LNCaP clone FGC (cell line): ENCODE data around the gene SZRD1.

ENCODE experiments used
- DNase-seq: peaks from one replicate; pipeline ENCODE4 v3.0.0-alpha.2; 2011; ENCODE audit warnings: low read depth
- H3K4me3 ChIP-seq: 2 replicates; pipeline ENCODE4 v1.5.1; 2011; ENCODE audit warnings: mild to moderate bottlenecking, low read depth, low read length, control low read depth
- TF ChIP-seq, protein P1 (sequence below): IDR thresholded peaks from 2 replicates; pipeline ENCODE4 v1.5.1; 2012; ENCODE audit warnings: mild to moderate bottlenecking; ENCODE audit not compliant: control insufficient read depth, insufficient read depth; ENCODE audit errors: extremely low read depth

Gene SZRD1

DNA sequence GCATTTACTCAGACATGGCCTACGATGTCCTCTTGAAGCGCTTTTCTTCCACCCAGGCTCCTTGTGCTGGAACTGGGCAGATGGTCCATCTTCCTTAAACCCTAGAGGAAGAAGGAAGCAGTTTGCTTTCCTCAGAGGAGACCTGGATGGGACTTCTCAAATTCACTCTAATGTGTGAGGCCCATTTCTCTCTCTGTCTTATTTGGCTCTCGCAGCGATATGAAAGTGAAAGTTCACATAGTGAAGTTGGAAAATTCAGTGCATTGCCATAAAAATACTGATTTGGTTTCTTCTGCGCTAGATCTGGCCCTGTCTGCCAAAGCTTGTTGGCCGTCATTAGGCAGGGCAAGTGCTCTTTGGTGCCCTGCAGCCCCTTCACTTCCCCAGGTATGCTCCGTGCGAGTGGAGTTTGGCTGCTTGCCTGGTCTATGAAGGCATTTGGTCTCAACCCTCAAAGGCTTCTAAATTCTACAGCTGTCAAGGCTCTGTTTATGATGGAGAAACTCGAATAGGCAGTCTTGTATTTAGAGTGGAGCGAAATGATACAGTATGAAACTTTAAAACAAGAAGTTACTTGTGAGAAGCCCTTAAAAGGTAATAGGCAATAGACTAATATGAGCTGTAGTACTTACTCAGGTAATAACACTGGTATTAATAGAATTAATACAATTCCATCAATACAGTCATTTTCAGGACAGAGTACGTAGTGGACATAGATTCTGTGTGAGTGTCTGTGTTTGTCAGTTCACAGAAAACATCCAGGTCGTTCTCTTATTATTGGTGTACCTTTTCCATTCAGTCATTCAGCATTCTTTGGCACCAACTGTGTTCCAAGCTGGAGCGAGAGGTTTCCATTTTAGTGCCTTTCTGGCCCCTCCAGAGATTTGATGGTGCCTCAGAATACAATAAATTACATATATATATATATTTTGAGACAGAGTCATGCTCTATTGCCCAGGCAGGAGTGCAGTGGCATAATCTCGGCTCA lies 20.5 kb downstream of the SZRD1 start:
- DNase-seq: no peak
- no peak overlapping the region for H3K4me3 ChIP-seq
- TF ChIP-seq, protein P1, sequence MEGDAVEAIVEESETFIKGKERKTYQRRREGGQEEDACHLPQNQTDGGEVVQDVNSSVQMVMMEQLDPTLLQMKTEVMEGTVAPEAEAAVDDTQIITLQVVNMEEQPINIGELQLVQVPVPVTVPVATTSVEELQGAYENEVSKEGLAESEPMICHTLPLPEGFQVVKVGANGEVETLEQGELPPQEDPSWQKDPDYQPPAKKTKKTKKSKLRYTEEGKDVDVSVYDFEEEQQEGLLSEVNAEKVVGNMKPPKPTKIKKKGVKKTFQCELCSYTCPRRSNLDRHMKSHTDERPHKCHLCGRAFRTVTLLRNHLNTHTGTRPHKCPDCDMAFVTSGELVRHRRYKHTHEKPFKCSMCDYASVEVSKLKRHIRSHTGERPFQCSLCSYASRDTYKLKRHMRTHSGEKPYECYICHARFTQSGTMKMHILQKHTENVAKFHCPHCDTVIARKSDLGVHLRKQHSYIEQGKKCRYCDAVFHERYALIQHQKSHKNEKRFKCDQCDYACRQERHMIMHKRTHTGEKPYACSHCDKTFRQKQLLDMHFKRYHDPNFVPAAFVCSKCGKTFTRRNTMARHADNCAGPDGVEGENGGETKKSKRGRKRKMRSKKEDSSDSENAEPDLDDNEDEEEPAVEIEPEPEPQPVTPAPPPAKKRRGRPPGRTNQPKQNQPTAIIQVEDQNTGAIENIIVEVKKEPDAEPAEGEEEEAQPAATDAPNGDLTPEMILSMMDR: no peak

GRCh38 chr1:16391411-16391810 lies 24.4 kb downstream of the SZRD1 start:
- TF ChIP-seq, protein P1: no peak
- H3K4me3 ChIP-seq: no peak overlapping the region
- no peak for DNase-seq

GRCh38 chr1:16392740-16393569 lies 25.9 kb downstream of the SZRD1 start:
- TF ChIP-seq, protein P1: no peak
- DNase-seq: no peak
- no peak overlapping the region for H3K4me3 ChIP-seq

DNA sequence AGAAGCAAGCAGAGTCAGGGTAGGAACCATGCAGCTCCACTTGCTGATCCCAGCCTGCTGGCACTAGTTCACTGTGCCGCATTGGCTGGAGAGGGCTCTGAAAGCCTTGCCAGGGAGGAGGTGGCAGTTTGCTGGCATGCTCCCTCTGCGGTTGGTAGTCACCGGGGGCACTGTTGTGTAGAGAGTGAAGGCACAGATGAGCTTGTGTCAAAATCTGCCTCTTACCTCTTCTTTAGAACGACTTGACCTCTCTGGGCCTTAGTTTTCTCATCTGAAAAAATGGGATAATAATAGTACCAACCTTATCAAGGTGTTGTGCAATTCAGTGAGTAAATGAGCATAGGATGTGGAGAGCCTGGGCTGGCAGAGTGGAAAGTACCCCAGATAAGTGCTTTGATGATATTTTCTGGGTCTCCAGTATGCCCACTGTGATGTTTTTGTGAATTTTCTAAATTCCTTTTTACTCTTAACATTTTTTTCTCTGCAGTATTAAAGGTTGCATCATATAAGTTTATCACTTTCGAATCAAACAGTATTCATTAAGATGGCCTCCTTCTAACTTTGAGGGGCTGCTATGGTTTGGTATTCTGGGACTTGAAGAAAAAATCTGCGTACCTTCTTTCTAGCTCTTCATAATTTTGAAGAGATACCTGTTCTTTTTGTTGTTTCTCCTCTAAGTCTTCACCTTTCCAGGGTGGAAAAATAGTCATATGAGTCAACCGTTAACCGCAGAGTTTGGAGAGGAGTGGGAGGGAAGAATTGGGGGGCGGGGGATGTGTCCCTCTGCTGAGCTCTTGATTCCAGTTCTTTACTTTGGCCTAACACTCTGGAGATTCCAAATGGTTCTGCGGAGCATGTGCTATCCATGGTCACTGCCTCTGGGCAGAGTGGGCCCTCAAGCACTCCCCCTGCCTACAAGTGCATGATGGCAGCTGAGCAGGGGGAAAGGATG lies 26.8 kb downstream of the SZRD1 start:
- TF ChIP-seq, protein P1: no peak
- no peak for DNase-seq
- H3K4me3 ChIP-seq: no peak overlapping the region

- TF ChIP-seq, protein P1: no peak
- no peak overlapping the region for H3K4me3 ChIP-seq
- DNase-seq: no peak
These were observed 27.9 kb downstream of the SZRD1 start for GRCh38 chr1:16394977-16395376.

DNA sequence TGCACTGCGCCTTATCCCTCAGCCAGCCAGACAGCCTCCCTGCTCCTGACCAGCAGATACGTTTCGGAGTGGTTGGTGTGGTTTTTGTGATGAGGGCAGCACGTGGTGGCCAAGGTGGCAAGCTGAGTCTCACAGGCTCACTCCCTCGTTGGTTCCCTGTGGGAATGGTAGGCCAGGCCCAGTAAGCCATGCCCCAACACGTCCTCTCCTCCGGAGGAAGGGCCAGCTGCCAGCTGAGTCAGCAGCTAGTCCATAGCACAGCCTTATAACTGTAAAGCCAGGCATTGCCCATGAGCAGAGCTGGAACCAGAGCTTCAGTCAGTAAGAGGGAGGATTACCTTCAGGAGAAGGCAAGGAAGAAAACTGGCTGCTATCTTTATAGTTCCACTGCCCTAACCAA lies 29.5 kb downstream of the SZRD1 start:
- H3K4me3 ChIP-seq: no peak overlapping the region
- TF ChIP-seq, protein P1: no peak
- DNase-seq: peak; percentile 32
